Muscle of leg (tissue), 11 donors: ENCODE results near the gene PBX1. TPM values are rescaled to one million over a fixed set of nuclear protein-coding genes. Genes with fewer than 3 reads are reported as not detected.

Source experiments
- DNase-seq: peaks from one replicate; pipeline ENCODE4 v3.0.0; 2013
- H3K27ac ChIP-seq: one replicate; pipeline ENCODE4 v1.5.1; 2013; ENCODE audit warnings: mild to moderate bottlenecking, low read length, control low read depth
- H3K27me3 ChIP-seq: one replicate; pipeline ENCODE4 v1.6.1; 2013; ENCODE audit warnings: low read length; ENCODE audit not compliant: control insufficient read depth, insufficient read depth
- H3K36me3 ChIP-seq: one replicate; pipeline ENCODE4 v1.6.1; 2013; ENCODE audit warnings: low read length; ENCODE audit not compliant: control insufficient read depth, insufficient read depth
- H3K4me1 ChIP-seq: one replicate; pipeline ENCODE4 v1.6.1; 2013; ENCODE audit warnings: low read length; ENCODE audit not compliant: control insufficient read depth, insufficient read depth
- H3K4me3 ChIP-seq: one replicate; pipeline ENCODE4 v1.5.1; 2013; ENCODE audit warnings: low read length, control low read depth
- H3K9me3 ChIP-seq: replicated peaks from 2 replicates; pipeline ENCODE4 v1.6.1; 2013; ENCODE audit warnings: low read depth, low read length; ENCODE audit not compliant: control insufficient read depth
- WGBS: methylation state at CpG from one replicate; pipeline ENCODE4 v1.1.5; 2013; ENCODE audit warnings: missing lambda C conversion rate; ENCODE audit not compliant: insufficient coverage; 5-methylcytosine and 5-hydroxymethylcytosine counted together
- polyA plus RNA-seq, 8 donors: library from polyadenylated mRNA; unstranded; fragments of 120-200 nt; gene quantifications; one replicate each; pipeline versions ENCODE4 v1.2.1 to v1.2.3, GENCODE V29; 2013; ENCODE audit warnings: inconsistent platforms in 1 of 8, low replicate concordance in 1 of 8; ENCODE audit not compliant: insufficient read length in 8 of 8, insufficient read depth in 1 of 8
- total RNA-seq: library from RNA; stranded (reverse); fragments of 120-200 nt; gene quantifications from one replicate; pipeline ENCODE4 v1.2.4, GENCODE V29; 2013

Gene PBX1
- total and polyA plus RNA-seq, 9 donors = 42.6 to 66.9 (median 53.2) TPM

GRCh38 chr1:164660775-164661174 is 101.8 kb downstream of the PBX1 start:
- Histone ChIP-seq H3K9me3 (no peaks in the 10 kb centered on the region), H3K4me1 (peaks cover 11% of the 10 kb centered on the region), H3K36me3 (no peaks in the 10 kb centered on the region), H3K27ac (no peak overlapping the region), H3K27me3 (no peaks in the 10 kb centered on the region), H3K4me3 (no peak overlapping the region)
- DNase-seq = no peak

GRCh38 chr1:164662462-164662861 is 103.5 kb downstream of the PBX1 start:
- no peak overlapping the region for H3K27ac ChIP-seq
- H3K4me1 ChIP-seq = peaks cover 13% of the 10 kb centered on the region
- H3K27me3 ChIP-seq = no peaks in the 10 kb centered on the region
- no peaks in the 10 kb centered on the region for H3K36me3 ChIP-seq
- WGBS = 90% methylated on average over 5 of the region's 5 CpGs
- no peaks in the 10 kb centered on the region for H3K9me3 ChIP-seq
- no peak for DNase-seq
- H3K4me3 ChIP-seq = no peak overlapping the region

GRCh38 chr1:164662955-164663354 is 104.0 kb downstream of the PBX1 start:
- Histone ChIP-seq H3K4me3 (no peak overlapping the region), H3K9me3 (no peaks in the 10 kb centered on the region), H3K36me3 (no peaks in the 10 kb centered on the region), H3K27me3 (no peaks in the 10 kb centered on the region), H3K4me1 (peaks cover 13% of the 10 kb centered on the region), H3K27ac (no peak overlapping the region)
- WGBS = 88% methylated on average over 1 of the region's 1 CpG
- DNase-seq = no peak

- Histone ChIP-seq H3K4me1 (peaks cover 13% of the 10 kb centered on the region), H3K9me3 (peaks cover under 1% of the 10 kb centered on the region), H3K36me3 (no peaks in the 10 kb centered on the region), H3K27me3 (no peaks in the 10 kb centered on the region), H3K27ac (no peak overlapping the region), H3K4me3 (no peak overlapping the region)
- no peak for DNase-seq
- 90% methylated on average over 2 of the region's 4 CpGs for WGBS
Observed at GRCh38 chr1:164664127-164664526, 105.1 kb downstream of the PBX1 start.

GRCh38 chr1:164667001-164667400 is 108.0 kb downstream of the PBX1 start:
- DNase-seq = no peak
- H3K36me3 ChIP-seq = no peaks in the 10 kb centered on the region
- no peak overlapping the region for H3K27ac ChIP-seq
- H3K9me3 ChIP-seq = peaks cover 2% of the 10 kb centered on the region
- H3K4me3 ChIP-seq = no peak overlapping the region
- peaks cover 3% of the 10 kb centered on the region for H3K4me1 ChIP-seq
- no CpG with 5 or more reads among the region's 2 CpGs for WGBS
- H3K27me3 ChIP-seq = no peaks in the 10 kb centered on the region

GRCh38 chr1:164667600-164667999 is 108.6 kb downstream of the PBX1 start:
- Histone ChIP-seq H3K4me1 (peaks cover 3% of the 10 kb centered on the region), H3K27me3 (no peaks in the 10 kb centered on the region), H3K36me3 (no peaks in the 10 kb centered on the region), H3K9me3 (peaks cover 2% of the 10 kb centered on the region), H3K27ac (no peak overlapping the region), H3K4me3 (no peak overlapping the region)
- no peak for DNase-seq
- 51% methylated on average over 4 of the region's 5 CpGs for WGBS

- Histone ChIP-seq H3K27me3 (no peaks in the 10 kb centered on the region), H3K9me3 (peaks cover 2% of the 10 kb centered on the region), H3K27ac (no peak overlapping the region), H3K36me3 (no peaks in the 10 kb centered on the region), H3K4me1 (peaks cover 3% of the 10 kb centered on the region), H3K4me3 (no peak overlapping the region)
- WGBS = 95% methylated on average over 7 of the region's 20 CpGs
- DNase-seq = no peak
Observed at GRCh38 chr1:164668491-164669400, 109.8 kb downstream of the PBX1 start.

- Histone ChIP-seq H3K27me3 (no peaks in the 10 kb centered on the region), H3K9me3 (peaks cover 2% of the 10 kb centered on the region), H3K27ac (no peak overlapping the region), H3K4me1 (peaks cover 3% of the 10 kb centered on the region), H3K36me3 (no peaks in the 10 kb centered on the region), H3K4me3 (no peak overlapping the region)
- no peak for DNase-seq
- no CpG with 5 or more reads among the region's 1 CpG for WGBS
Observed at GRCh38 chr1:164670026-164670425, 111.0 kb downstream of the PBX1 start.

- Histone ChIP-seq H3K4me3 (no peak overlapping the region), H3K9me3 (peaks cover 2% of the 10 kb centered on the region), H3K36me3 (no peaks in the 10 kb centered on the region), H3K4me1 (peaks cover 3% of the 10 kb centered on the region), H3K27me3 (no peaks in the 10 kb centered on the region), H3K27ac (no peak overlapping the region)
- no peak for DNase-seq
- WGBS = 56% methylated on average over 1 of the region's 6 CpGs
Observed at GRCh38 chr1:164670786-164671185, 111.8 kb downstream of the PBX1 start.

GRCh38 chr1:164671323-164671965 is 112.5 kb downstream of the PBX1 start:
- no peak overlapping the region for H3K4me3 ChIP-seq
- DNase-seq = no peak
- no peaks in the 10 kb centered on the region for H3K36me3 ChIP-seq
- peaks cover 2% of the 10 kb centered on the region for H3K9me3 ChIP-seq
- H3K27ac ChIP-seq = no peak overlapping the region
- 60% methylated on average over 3 of the region's 7 CpGs for WGBS
- peaks cover 3% of the 10 kb centered on the region for H3K4me1 ChIP-seq
- no peaks in the 10 kb centered on the region for H3K27me3 ChIP-seq
